NAMALWA (cell line): ENCODE data around the gene TBRG4.
"Not testable (repeated sequence)": the region's sequence is repeated elsewhere in the genome, so short reads cannot be mapped to it uniquely, and the experiment has no call there.

Experiments
- DNase-seq: peaks from one replicate; pipeline ENCODE4 v3.0.0-alpha.2; 2015; ENCODE audit warnings: low spot score

The TBRG4 gene

GRCh38 chr7:45117582-45117981 lies 6.1 kb upstream of the TBRG4 start:
- no peak for DNase-seq

DNA sequence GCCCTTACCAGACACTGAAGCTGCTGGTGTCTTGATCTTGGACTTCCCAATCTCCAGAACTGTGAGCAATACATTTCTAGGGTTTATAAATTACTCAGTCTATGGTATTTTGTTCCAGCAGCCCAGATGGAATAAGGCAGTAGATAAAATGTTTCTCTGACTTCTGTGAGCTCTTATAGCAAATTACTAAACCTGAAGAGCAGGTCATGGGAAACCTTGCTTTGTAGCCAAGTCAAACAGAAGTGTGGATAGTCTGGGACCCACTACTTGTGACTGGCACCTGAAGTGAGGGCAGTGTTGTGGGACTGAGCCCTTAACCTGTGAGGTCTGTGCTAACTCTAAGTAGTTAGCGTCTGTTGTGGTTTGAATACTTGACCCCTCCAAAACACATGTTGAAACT lies 4.6 kb upstream of the TBRG4 start:
- DNase-seq = no peak

- no peak for DNase-seq
Observed at GRCh38 chr7:45114926-45115325, 3.4 kb upstream of the TBRG4 start.

DNA sequence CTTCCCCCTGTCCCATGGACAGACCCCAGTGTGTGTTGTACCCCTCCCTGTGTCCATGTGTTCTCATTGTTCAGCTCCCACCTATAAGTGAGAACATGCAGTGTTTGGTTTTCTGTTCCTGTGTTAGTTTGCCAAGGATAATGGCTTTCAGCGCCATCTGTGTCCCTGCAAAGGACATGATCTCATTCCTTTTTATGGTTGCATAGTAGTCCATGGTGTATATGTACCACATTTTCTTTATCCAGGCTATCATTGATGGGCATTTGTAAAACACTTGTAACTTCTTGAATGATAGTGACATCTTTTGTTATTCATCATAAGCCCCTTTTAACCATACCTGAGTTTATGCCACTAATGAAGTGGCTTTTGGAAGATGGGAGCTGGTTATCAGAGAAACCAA lies 2.8 kb upstream of the TBRG4 start:
- not testable (repeated sequence) for DNase-seq

- DNase-seq = no peak
Observed at GRCh38 chr7:45112648-45113047, 1.2 kb upstream of the TBRG4 start.

DNA sequence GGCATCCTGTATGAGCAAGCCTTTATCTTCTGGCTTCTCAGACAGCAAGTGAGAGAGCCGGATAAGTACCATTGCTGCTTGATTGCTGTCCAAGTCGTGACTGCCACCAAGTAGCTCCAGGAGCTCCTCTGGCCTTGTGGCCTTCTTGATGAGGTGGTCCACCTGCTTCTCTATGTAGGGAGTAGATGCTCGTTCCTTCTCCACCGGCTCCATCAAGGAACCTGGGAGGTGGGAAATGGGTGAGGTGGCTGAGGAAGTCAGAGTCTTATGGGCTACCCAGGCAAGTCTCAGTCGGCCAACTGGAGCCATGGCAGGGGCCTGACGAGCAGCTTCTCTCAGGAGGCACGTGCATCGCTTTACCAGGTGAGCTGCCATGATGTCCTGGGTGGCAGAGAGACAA lies 2.6 kb downstream of the TBRG4 start:
- no peak for DNase-seq

GRCh38 chr7:45107356-45107755 lies 4.1 kb downstream of the TBRG4 start:
- no peak for DNase-seq

DNA sequence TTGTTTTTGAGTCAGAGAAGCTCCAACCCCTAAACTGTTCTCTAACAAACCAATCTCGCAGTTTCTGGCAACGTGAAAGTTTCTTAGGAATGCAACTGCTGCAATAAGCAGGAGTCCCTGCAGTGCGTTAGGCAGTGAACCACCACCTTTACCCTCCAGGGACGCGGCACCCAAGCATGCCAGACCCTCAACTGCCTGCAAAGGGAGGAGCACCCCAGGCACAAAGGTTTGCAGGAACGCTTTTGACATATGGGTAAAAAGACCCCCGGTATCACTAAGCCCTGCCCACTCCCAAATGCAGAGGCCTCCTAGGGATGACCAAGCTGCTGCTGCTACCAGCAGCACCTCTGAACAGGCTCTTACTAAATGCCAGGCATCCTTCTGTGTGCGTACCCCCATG lies 4.7 kb downstream of the TBRG4 start:
- no peak for DNase-seq

DNA sequence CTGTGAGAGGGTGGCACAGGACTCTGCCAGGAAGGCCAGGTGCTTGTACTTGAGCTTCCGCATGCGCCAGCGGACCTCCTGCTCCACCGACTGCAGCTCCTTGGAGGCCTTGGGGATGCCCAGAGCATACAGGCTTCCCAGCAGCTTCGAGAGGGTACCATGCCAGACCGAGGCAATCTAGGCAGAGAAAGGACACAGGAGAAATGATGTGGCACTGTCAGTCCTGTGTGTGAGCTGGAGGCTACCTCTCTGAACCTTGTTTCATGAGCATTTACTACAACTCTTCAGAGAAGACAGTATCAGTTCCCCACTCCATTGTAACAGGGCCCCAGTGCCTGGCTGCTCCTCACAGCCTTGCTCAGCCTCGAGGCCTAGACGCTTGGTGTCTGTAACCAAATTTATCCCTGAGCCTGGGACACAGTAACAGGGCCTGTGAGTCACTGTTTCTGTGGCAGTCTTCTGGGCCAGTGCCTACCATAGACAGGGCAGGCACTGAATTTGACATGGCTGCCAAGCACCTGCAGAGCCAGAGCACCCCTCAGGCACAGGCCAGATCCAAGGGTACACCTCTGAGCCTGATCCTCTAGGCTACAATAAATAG lies 5.8 kb downstream of the TBRG4 start:
- DNase-seq = no peak

GRCh38 chr7:45104844-45105587 lies 6.5 kb downstream of the TBRG4 start:
- DNase-seq = no peak

DNA sequence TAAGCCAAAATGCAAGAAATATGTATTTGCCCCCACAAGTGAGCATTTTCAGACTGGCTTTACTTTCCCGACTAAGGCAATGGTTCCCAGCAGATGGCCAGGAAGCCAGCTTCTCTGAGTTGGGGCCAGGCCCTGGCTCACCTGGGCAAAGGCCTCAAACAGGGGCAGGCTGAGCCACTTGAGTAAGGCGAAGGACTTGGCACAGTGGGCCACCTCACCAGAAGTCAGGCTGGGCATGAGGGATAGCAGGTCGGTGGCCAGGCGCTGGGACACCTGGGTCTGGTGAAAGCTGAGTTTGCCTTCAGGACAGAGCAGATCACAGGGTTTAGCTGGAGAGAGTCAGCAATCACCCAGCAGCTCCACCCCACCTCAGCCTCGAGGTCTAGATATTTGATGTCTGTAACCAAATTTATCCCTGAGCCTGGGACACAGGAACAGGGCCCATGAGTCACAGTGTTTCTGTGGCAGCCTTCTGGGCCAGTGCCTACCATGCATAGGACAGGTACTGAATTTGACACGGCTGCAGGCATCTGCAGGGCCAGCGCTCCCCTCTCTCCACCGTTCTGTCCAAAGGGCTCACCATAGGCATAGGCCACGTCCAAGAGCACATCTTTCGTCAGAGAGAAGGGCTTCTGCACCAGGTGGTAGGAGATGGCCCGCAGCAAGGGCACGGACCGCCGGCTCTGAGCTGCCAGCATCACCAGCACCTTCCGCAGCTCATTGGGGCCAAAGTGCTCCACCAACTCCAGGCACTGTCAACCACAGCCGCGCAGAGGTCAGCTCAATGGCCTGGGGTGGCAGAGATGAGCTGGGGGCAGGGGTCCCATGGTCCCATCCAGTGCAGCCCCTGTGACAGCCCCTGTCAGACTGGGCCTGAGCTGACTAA lies 7.3 kb downstream of the TBRG4 start:
- no peak for DNase-seq

GRCh38 chr7:45102785-45103712 lies 8.4 kb downstream of the TBRG4 start:
- no peak for DNase-seq

DNA sequence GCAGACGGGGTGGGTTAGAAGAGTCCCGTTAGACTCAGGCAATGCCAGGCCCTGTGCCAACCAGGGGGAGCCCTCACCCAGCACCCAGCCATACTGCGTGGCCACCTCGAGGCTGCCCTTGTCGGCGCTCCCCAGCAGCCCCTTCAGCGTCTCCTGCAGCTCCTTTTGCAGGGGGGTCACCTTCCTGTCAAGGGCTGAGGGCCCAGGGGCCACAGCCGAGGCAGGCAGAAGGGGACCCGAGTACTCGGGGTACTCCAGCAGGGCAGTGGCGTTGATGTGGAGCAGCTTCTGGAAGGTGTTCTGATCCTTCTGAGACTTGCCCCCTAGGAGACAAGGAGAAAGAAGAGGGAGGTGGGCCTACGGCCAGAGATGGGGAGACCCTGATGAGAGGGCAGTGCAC lies 9.7 kb downstream of the TBRG4 start:
- no peak for DNase-seq

DNA sequence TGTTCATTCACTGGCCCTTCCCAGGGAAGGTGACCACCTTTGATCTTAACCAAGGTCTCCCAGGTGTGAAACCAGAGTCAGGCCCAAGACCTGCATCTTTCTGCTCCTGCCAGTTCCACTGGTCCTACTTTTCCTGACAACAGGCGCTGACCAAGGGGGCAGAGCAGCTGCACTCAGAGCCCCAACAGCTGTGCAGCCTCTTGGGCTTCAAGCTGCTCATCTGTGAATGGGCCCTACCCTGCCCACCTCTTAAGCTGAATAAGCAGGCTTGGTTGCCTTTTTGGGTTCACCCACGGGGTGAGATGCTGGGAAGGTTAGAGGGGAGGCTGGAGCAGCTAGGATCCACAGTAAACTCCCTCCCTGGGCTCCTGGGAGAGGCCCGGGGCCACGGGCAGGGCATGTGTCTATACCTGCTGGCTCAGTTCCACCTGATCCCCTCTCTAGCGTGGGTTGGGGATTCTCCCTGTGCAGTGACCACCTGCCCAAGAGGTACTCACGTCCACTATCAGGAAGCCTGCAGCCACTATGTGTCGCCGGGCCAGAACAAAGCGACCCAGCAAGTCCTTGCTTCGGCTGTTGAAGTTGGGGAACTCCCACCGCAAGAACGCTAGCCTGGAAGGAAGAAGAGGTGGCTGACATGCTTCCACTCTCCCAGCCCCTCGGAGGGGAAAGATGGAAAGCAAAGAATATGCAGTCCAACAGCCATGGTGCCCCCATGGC lies 10.6 kb downstream of the TBRG4 start:
- no peak for DNase-seq

DNA sequence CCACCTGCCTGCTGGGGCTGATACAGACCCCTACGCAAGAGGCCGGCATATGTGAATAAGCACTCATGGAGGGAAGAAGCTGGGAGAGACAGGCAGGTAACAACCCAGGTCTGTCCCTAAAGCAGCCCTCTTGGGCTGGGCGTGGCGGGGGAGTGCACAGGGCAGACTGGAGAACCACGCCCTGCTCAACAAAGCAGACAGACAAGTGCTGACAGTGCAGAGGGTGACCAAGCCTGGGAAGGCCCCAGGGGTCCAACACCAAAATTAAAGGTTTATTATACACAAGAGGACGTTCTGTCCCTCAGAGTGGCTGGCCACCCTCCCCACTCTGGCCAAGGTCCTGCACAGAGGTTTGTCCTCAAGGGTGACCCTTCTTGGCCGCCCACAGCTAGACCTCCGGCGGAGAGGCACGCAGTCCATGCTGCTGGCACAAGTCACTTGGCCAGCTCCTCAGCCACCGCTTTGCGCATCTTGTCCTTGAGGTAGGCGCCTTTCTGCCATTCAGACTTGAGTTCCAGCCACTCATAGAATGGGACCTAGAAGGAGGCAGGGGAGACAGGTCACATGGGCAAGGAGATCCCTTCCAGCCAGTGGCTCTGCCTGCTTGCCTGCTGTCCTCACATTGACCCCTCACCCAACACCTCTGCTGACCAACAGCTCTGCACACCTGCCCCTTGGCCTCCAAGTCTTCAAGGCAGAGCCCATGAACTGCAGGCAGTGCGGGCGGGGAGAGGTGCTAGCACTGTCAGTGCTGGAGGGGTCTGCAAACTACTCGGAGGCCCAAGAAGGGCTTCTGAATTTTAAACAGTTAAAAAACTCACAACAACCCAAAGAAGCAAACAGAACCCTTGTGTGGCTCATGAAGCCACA lies 11.4 kb downstream of the TBRG4 start:
- no peak for DNase-seq

GRCh38 chr7:45098983-45099839 lies 12.3 kb downstream of the TBRG4 start:
- no peak for DNase-seq

DNA sequence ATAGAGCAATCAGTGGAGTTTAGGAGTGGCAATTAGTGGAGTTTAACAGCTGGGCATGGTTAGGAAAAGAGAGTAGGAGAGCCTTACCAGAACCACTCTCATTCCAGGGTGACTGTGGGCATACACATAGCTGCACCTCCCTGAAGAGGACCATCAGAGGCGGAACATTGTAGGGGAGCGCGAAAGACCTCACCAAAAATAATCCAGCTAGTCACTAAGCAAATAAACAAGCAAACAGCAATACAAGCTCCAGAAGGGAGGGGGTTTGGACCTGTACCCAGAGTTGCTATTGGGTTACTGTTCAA lies 18.6 kb downstream of the TBRG4 start:
- no peak for DNase-seq

DNA sequence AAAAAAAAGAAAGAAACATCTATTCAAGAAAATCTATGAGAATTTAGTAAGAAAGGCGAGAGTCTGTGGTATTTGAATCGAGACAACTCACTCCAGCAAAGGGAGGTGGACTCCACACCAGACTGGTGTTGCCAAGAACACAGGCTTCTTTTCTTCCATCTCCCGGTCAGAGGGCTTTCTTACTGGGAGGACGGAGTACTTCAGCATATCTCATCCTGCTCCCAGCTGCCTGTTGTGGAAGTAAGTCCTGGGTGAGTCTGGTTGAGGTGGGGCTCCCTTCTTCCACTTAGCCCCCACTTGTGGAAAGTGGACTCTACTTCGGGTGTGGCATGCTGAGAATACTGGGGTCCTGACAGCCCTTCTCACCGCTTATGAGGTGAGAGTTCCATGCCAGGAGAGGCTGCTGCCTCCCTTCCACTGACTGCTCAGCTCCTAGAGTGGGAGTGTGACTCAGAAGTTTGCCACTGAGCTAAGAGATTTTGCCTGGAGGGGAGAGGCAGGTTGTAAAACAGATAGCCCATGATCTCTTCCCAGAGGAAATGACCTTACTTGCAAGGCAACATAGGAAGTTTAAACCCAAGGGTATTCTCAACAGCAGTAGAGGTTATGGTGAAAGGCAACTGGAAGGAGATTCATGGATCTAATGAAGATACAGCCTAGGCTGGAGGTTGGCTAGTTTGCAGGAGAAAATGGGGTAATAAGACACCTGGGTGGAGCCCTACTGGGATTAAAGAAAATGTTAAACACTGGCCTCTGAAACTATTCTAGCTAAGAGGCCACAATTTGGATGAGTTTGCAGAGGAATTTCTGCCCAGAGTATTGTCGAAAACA lies 19.2 kb downstream of the TBRG4 start:
- DNase-seq = no peak
